GM23248 (cell line): ENCODE results near the gene NR3C2.

Source experiments
- EZH2 ChIP-seq: fragments of 200-600 bp; sonication (generic); IDR thresholded peaks from 2 replicates; pipeline ENCODE4 v1.6.1; 2018; ENCODE audit warnings: antibody characterized with exemption, mild to moderate bottlenecking; ENCODE audit not compliant: insufficient read depth, poor library complexity, severe bottlenecking
- EZH2phosphoT487 ChIP-seq: fragments of 200-600 bp; sonication (generic); IDR thresholded peaks from 2 replicates; pipeline ENCODE4 v1.6.1; 2018; ENCODE audit warnings: antibody characterized with exemption, moderate library complexity, mild to moderate bottlenecking, low read depth; ENCODE audit not compliant: insufficient read depth

DNA sequence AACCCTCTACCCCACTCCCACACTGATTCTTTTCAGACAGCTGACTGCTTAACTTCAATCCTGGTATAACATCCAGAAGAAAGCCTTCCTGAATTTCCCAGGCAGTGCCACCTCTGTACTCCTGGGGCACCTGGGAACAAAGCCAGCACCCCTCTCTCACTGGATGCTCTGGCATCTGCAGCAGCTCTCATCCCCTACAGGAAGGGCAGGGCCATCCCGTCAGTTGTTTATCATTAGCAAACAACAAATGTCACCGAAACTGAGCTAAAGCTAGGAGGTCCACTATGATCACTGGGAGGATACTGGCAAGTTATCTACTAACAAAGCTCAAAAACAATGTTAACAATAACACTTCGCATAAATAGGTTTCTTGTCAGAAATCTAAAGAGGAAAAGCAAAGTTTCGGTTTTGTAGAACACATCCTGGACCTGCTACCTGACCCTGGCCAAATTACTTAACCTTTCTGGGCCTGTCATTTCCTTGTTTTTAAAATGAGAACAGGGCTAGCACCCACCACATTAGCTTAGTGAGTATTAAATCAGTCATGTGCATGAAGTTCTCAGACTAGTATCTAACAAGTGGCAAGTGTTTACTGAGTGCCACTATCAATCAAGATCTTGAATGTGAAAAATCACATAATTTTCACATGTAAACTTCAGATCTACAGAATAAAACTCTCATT is 86.6 kb downstream of the NR3C2 start:
- TF ChIP-seq EZH2 (no peak), EZH2phosphoT487 (no peak)
